Measurements from ENCODE around the gene AFDN.

Gene AFDN

DNA sequence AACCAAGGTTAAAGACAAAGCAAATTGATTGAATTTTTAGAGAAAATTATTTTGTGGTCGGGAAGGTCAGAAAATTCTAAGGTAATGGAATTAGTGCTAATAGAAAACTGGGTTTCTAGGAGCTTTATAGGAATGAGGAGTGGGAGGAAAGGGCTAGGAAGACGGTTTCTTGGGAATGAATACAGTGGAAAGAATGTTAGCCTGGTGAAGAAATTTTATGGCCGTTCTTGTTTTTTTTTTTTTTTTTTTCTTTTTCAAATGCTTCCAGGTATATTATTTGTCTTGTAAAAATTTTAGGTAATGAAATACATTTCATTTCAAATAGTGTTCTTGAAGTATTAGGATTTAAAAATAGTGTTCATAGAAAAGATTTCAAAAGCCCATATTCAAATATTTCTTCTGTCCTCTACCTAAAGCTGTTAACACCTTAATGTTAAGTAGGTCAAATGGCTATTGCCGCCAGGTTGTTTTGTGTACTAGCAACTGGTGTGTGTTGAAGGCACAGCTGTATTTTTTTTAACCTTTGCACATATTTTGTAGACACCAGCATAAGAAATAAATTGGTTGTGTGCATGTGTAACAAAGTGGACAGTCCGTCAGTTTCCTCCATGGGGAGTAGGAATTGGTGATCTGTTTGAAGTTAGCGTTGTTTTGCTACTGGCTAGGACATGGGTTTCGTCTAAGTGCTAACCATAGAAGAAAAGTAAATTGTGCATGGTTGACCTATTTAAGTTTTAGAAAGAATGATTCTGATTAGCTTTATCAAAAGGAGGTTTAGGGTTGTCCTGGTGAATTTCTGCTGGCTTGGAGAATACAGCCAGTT, 32.3 kb downstream of the AFDN start:
- no peak for DNase-seq (ENCODE audit: low spot score)
- no peak overlapping the region for H3K27ac ChIP-seq
- TF ChIP-seq, protein P1, sequence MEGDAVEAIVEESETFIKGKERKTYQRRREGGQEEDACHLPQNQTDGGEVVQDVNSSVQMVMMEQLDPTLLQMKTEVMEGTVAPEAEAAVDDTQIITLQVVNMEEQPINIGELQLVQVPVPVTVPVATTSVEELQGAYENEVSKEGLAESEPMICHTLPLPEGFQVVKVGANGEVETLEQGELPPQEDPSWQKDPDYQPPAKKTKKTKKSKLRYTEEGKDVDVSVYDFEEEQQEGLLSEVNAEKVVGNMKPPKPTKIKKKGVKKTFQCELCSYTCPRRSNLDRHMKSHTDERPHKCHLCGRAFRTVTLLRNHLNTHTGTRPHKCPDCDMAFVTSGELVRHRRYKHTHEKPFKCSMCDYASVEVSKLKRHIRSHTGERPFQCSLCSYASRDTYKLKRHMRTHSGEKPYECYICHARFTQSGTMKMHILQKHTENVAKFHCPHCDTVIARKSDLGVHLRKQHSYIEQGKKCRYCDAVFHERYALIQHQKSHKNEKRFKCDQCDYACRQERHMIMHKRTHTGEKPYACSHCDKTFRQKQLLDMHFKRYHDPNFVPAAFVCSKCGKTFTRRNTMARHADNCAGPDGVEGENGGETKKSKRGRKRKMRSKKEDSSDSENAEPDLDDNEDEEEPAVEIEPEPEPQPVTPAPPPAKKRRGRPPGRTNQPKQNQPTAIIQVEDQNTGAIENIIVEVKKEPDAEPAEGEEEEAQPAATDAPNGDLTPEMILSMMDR (IDR thresholded peaks at IDR 0.05): no peak
- no peak overlapping the region for H3K4me3 ChIP-seq

DNA sequence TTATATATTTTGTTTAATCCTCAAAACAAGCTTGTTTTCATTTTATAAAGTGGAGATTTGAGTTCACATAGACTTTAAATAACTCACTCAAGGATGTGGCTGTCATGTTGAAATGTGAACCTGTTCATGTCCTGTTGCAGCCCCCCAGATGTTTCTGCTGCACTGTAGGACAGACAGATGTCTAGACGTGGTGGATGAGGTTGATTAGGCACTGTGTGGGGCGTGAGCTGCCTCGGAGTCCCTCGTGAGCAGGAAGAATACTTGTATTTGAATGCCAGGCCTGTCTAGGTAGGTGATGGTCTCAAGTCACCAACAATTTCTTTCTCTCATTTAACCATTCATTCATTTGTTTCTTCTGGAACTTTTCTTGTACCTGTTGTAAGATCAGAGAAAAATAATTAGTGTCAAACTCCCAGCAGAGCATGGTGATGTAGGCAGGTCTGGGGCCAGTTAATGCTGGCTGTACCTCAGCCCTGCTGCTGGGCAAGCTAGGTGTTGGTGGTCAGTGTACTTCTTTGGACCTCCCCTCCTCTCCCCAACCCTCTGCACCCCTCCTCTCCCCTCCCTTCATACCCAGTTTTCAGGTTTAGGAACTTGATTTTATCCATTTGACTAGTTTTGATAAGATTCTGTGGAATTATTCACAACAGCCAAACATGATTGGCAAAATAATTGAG, 34.0 kb downstream of the AFDN start:
- TF ChIP-seq, protein P1 (IDR thresholded peaks at IDR 0.05): no peak
- no peak for DNase-seq (ENCODE audit: low spot score)
- Histone ChIP-seq H3K4me3 (no peak overlapping the region), H3K27ac (no peak overlapping the region)

DNA sequence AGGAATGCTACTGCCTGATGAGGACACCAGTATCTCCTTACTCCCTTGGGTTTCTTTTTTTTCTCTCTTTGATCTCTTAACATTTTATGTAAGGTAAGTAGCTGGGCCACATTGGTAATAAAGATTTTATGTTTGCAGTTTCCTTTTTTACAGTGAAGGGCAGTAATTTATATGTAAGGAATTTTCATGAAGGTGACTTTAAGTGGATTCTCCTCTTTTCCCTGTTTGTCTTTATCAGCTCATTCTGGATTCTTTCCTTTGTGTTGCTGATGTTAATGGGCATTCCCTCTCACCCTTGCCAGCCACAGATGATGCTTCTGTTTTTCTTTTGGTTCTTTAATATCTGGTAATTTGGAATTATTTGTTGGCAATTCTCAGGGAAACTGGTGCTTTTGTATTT, 34.7 kb downstream of the AFDN start:
- no peak overlapping the region for H3K27ac ChIP-seq
- TF ChIP-seq, protein P1 (IDR thresholded peaks at IDR 0.05): no peak
- no peak overlapping the region for H3K4me3 ChIP-seq
- no peak for DNase-seq (ENCODE audit: low spot score)

DNA sequence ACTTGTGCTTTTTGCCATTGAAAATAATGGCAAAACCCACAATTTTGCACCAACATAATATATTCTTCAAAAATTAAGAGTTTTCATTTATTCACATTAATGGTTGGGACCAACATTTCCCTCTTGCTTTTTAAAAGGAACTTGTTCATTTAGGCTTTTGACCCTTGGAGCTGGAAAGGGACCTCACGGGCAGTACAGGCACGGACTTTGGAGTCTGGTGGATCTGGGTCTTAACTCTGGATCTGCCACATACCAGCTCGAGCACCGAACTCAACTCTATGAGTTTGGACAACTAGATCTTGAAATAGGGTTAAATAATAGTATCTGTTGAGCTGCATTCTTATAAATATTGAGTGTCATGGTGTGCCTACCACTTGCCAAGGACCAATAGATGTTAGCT, 37.2 kb downstream of the AFDN start:
- Histone ChIP-seq H3K27ac (no peak overlapping the region), H3K4me3 (no peak overlapping the region)
- DNase-seq (ENCODE audit: low spot score): no peak
- TF ChIP-seq, protein P1 (IDR thresholded peaks at IDR 0.05): no peak

DNA sequence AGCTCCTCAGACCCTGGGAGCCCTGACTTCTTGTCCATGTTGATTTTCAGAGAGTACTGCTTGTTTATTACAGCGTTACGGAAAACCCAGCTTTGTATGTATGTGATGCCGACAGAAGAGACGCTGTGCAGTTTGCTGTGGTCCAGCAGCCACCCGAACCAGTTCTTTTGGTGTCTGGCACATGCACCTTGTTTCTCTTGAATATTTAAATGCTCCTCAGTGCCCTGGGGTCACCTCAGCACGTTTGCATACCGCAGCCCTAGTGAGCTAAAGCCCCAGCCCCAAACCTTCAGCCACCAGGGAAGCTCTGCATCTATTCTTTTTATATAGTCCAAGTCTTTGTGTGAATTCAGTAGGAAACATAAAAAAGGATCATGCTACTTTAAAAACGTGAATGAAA, 39.9 kb downstream of the AFDN start:
- DNase-seq (ENCODE audit: low spot score): no peak
- Histone ChIP-seq H3K4me3 (no peak overlapping the region), H3K27ac (no peak overlapping the region)
- TF ChIP-seq, protein P1 (IDR thresholded peaks at IDR 0.05): no peak

DNA sequence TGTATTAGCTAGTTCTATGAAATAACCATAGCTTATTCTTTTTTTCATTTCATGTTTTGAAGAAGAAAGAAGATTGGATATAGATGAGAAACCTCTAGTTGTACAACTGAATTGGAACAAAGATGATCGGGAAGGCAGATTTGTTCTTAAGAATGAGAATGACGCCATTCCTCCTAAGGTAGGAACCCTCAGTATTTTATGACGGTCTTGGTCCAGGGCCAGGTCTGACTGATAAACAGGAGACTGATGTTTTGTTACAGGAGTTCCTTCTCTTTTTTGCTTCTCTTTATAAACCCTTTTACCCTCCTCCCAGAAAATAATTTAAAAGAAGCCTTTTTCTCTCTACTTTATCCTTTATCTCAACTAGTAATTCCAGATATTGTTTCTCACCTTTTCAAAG, 43.6 kb downstream of the AFDN start:
- TF ChIP-seq, protein P1 (IDR thresholded peaks at IDR 0.05): no peak
- DNase-seq (ENCODE audit: low spot score): no peak
- Histone ChIP-seq H3K27ac (no peak overlapping the region), H3K4me3 (no peak overlapping the region)

Measured in coronary artery (tissue), 2 donors.